Adipose tissue (tissue), 3 donors: Measurements from ENCODE around the gene FBLN7. TPM values are rescaled to one million over a fixed set of nuclear protein-coding genes. Genes with fewer than 3 reads are reported as not detected.

ENCODE experiments used
- H3K27ac ChIP-seq: one replicate; pipeline ENCODE4 v1.5.1; 2013; ENCODE audit warnings: low read depth, low read length
- WGBS, 3 donors: extraction: QIAGEN DNeasy Blood & Tissue Kit; methylation state at CpG; one replicate each; pipeline ENCODE4 v1.1.7; 2013; 5-methylcytosine and 5-hydroxymethylcytosine counted together
- polyA plus RNA-seq, 3 donors: library from polyadenylated mRNA; stranded (reverse); fragments of 200-250 nt; gene quantifications; one replicate each; pipeline ENCODE4 v1.2.3, GENCODE V29; 2013
- donor health status: healthy with polysubstance abuse.
- donor health status: Bipolar disorder and iron deficiency.
- donor health status: healthy.

FBLN7 gene
- polyA plus RNA-seq, 3 donors: 0.66 to 7.1 (median 1.7) TPM

GRCh38 chr2:112153179-112153490 is 14.9 kb downstream of the FBLN7 start:
- WGBS, 3 donors: 76 to 87% (median 86%) methylated on average over 12 of the region's 12 CpGs
- H3K27ac ChIP-seq: no peak overlapping the region

- no peak overlapping the region for H3K27ac ChIP-seq
- WGBS, 3 donors: 96 to 97% (median 96%) methylated on average over 10 of the region's 10 CpGs
Measured at GRCh38 chr2:112153501-112153900, 15.3 kb downstream of the FBLN7 start.

- H3K27ac ChIP-seq: no peak overlapping the region
- 80 to 88% (median 83%) methylated on average over 14 of the region's 14 CpGs for WGBS, 3 donors
Measured at GRCh38 chr2:112154246-112155117, 16.3 kb downstream of the FBLN7 start.

GRCh38 chr2:112155331-112156151 is 17.4 kb downstream of the FBLN7 start:
- 65 to 74% (median 71%) methylated on average over 27 of the region's 27 CpGs for WGBS, 3 donors
- H3K27ac ChIP-seq: no peak overlapping the region

- WGBS, 3 donors: 64 to 66% (median 66%) methylated on average over 21 of the region's 21 CpGs
- no peak overlapping the region for H3K27ac ChIP-seq
Measured at GRCh38 chr2:112156152-112156986, 18.2 kb downstream of the FBLN7 start.

- no peak overlapping the region for H3K27ac ChIP-seq
- WGBS, 3 donors: 51 to 79% (median 55%) methylated on average over 3 of the region's 3 CpGs
Measured at GRCh38 chr2:112157472-112157871, 19.3 kb downstream of the FBLN7 start.

- no peak overlapping the region for H3K27ac ChIP-seq
- WGBS, 3 donors: 95 to 97% (median 97%) methylated on average over 31 of the region's 31 CpGs
Measured at GRCh38 chr2:112159454-112159921, 21.3 kb downstream of the FBLN7 start.

GRCh38 chr2:112160283-112161250 is 22.4 kb downstream of the FBLN7 start:
- H3K27ac ChIP-seq: no peak overlapping the region
- WGBS, 3 donors: 85 to 90% (median 88%) methylated on average over 38 to 51 of the region's 52 CpGs

- H3K27ac ChIP-seq: no peak overlapping the region
- WGBS, 3 donors: 92 to 95% (median 93%) methylated on average over 9 of the region's 9 CpGs
Measured at GRCh38 chr2:112161431-112162145, 23.4 kb downstream of the FBLN7 start.

GRCh38 chr2:112162341-112162740 is 24.2 kb downstream of the FBLN7 start:
- 94 to 97% (median 97%) methylated on average over 6 of the region's 6 CpGs for WGBS, 3 donors

GRCh38 chr2:112162956-112163355 is 24.8 kb downstream of the FBLN7 start:
- 94 to 96% (median 96%) methylated on average over 11 of the region's 11 CpGs for WGBS, 3 donors
- H3K27ac ChIP-seq: no peak overlapping the region

More at GRCh38 chr2:112162341-112162740, 24.2 kb downstream of the FBLN7 start:
- no peak overlapping the region for H3K27ac ChIP-seq

- WGBS, 3 donors: 65 to 87% (median 83%) methylated on average over 9 of the region's 9 CpGs
- H3K27ac ChIP-seq: no peak overlapping the region
Measured at GRCh38 chr2:112163541-112163981, 25.4 kb downstream of the FBLN7 start.

GRCh38 chr2:112164876-112165275 is 26.7 kb downstream of the FBLN7 start:
- WGBS, 3 donors: 87 to 92% (median 91%) methylated on average over 11 of the region's 11 CpGs

GRCh38 chr2:112165296-112165695 is 27.1 kb downstream of the FBLN7 start:
- 90 to 94% (median 94%) methylated on average over 4 of the region's 4 CpGs for WGBS, 3 donors
- H3K27ac ChIP-seq: no peak overlapping the region

More at GRCh38 chr2:112164876-112165275, 26.7 kb downstream of the FBLN7 start:
- no peak overlapping the region for H3K27ac ChIP-seq

GRCh38 chr2:112166806-112167499 is 28.8 kb downstream of the FBLN7 start:
- 73 to 84% (median 81%) methylated on average over 14 of the region's 14 CpGs for WGBS, 3 donors

GRCh38 chr2:112168422-112169124 is 30.4 kb downstream of the FBLN7 start:
- WGBS, 3 donors: 83% methylated on average over 10 of the region's 10 CpGs
- H3K27ac ChIP-seq: no peak overlapping the region

More at GRCh38 chr2:112166806-112167499, 28.8 kb downstream of the FBLN7 start:
- H3K27ac ChIP-seq: no peak overlapping the region
